Mesenchymal stem cell (in vitro differentiated cells and primary cell): ENCODE data around the gene PTGR3.
A peak's percentile ranks its signal among the peaks of the same experiment; 100 is the strongest.

ENCODE experiments used
- DNase-seq: peaks from one replicate; pipeline ENCODE4 v3.0.0-alpha.2; 2013
- H2AFZ ChIP-seq: one replicate; pipeline ENCODE4 v1.6.1; 2013; ENCODE audit warnings: low read depth, mild to moderate bottlenecking, control low read depth, inconsistent platforms, low read length, moderate library complexity
- H2AK5ac ChIP-seq: 2 replicates; pipeline ENCODE4 v1.6.1; 2013; ENCODE audit warnings: low read length, moderate library complexity, mild to moderate bottlenecking, inconsistent platforms; ENCODE audit not compliant: severe bottlenecking
- H2BK120ac ChIP-seq: one replicate; pipeline ENCODE4 v1.6.1; 2013; ENCODE audit warnings: low read depth, mild to moderate bottlenecking, inconsistent platforms, low read length, moderate library complexity
- H2BK12ac ChIP-seq, 2 experiments: one replicate each; pipeline ENCODE4 v1.6.1; 2013; ENCODE audit warnings: inconsistent platforms in 2 of 2, low read length in 2 of 2, mild to moderate bottlenecking in 2 of 2, moderate library complexity in 2 of 2, control low read depth in 1 of 2
- H2BK15ac ChIP-seq: one replicate; pipeline ENCODE4 v1.6.1; 2013; ENCODE audit warnings: mild to moderate bottlenecking, low read depth, inconsistent platforms; ENCODE audit not compliant: poor library complexity, severe bottlenecking
- H2BK5ac ChIP-seq: 2 replicates; pipeline ENCODE4 v1.6.1; 2013; ENCODE audit warnings: low read depth, mild to moderate bottlenecking, low read length, control low read depth, inconsistent platforms; ENCODE audit not compliant: poor library complexity, severe bottlenecking
- H3K14ac ChIP-seq, 2 experiments: one replicate each; pipeline ENCODE4 v1.6.1; 2013; ENCODE audit warnings: inconsistent platforms in 2 of 2, low read length in 2 of 2, control low read depth in 1 of 2, mild to moderate bottlenecking in 1 of 2, moderate library complexity in 1 of 2
- H3K18ac ChIP-seq, 2 experiments: one replicate each; pipeline ENCODE4 v1.6.1; 2013; ENCODE audit warnings: inconsistent platforms in 2 of 2, low read length in 2 of 2, control low read depth in 1 of 2, low read depth in 1 of 2, mild to moderate bottlenecking in 1 of 2
- H3K23ac ChIP-seq, 2 experiments: one replicate each; pipeline ENCODE4 v1.6.1; 2013; ENCODE audit warnings: inconsistent platforms in 2 of 2, low read length in 2 of 2, mild to moderate bottlenecking in 2 of 2, moderate library complexity in 2 of 2, control low read depth in 1 of 2
- H3K27ac ChIP-seq: 2 replicates; pipeline ENCODE4 v1.5.1; 2013; ENCODE audit warnings: mild to moderate bottlenecking, moderate library complexity, low read length, control low read depth, inconsistent platforms; ENCODE audit not compliant: poor library complexity, severe bottlenecking
- H3K27me3 ChIP-seq, 2 experiments: 2 replicates each; pipeline versions ENCODE4 v1.6.1 to v1.7.0; 2013; ENCODE audit warnings: low read length in 2 of 2, mild to moderate bottlenecking in 2 of 2, moderate library complexity in 2 of 2, control low read depth in 1 of 2, inconsistent platforms in 1 of 2; ENCODE audit not compliant: control insufficient read depth in 1 of 2, insufficient read depth in 1 of 2
- H3K36me3 ChIP-seq, 2 experiments: 2 replicates each; pipeline versions ENCODE4 v1.6.1 to v1.7.0; 2013; ENCODE audit warnings: low read length in 2 of 2, control low read depth in 1 of 2, inconsistent platforms in 1 of 2, low read depth in 1 of 2, mild to moderate bottlenecking in 1 of 2; ENCODE audit not compliant: insufficient read depth in 2 of 2, control insufficient read depth in 1 of 2
- H3K4ac ChIP-seq, 2 experiments: one replicate each; pipeline ENCODE4 v1.6.1; 2013; ENCODE audit warnings: inconsistent platforms in 2 of 2, low read length in 2 of 2, mild to moderate bottlenecking in 2 of 2, moderate library complexity in 2 of 2, control low read depth in 1 of 2, low read depth in 1 of 2
- H3K4me1 ChIP-seq: 2 replicates; pipeline ENCODE4 v1.6.1; 2013; ENCODE audit warnings: low read depth, low read length, control low read depth; ENCODE audit not compliant: control insufficient read depth, insufficient read depth
- H3K4me2 ChIP-seq: 2 replicates; pipeline ENCODE4 v1.6.1; 2013; ENCODE audit warnings: low read length, mild to moderate bottlenecking, inconsistent platforms; ENCODE audit not compliant: poor library complexity, severe bottlenecking
- H3K4me3 ChIP-seq, 2 experiments: 2 replicates each; pipeline versions ENCODE4 v1.5.1 to v1.7.0; 2013; ENCODE audit warnings: low read length in 2 of 2, mild to moderate bottlenecking in 2 of 2, control low read depth in 1 of 2, low read depth in 1 of 2; ENCODE audit not compliant: insufficient read depth in 1 of 2
- H3K79me1 ChIP-seq: replicated peaks from 2 replicates; pipeline ENCODE4 v1.6.1; 2013; ENCODE audit warnings: mild to moderate bottlenecking, control low read depth, low read length, inconsistent platforms; ENCODE audit not compliant: poor library complexity, severe bottlenecking
- H3K9ac ChIP-seq: 2 replicates; pipeline ENCODE4 v1.7.0; 2013; ENCODE audit warnings: mild to moderate bottlenecking, low read length, moderate library complexity
- H3K9me3 ChIP-seq: 2 replicates; pipeline ENCODE4 v1.7.0; 2013; ENCODE audit warnings: mild to moderate bottlenecking, low read length; ENCODE audit not compliant: control insufficient read depth
- H4K8ac ChIP-seq: one replicate; pipeline ENCODE4 v1.6.1; 2013; ENCODE audit warnings: inconsistent platforms, mild to moderate bottlenecking, low read length, moderate library complexity
- H4K91ac ChIP-seq: one replicate; pipeline ENCODE4 v1.6.1; 2013; ENCODE audit warnings: mild to moderate bottlenecking, low read length, inconsistent platforms
- WGBS: methylation state at CpG from one replicate; pipeline ENCODE4 v1.1.7; 2013; ENCODE audit warnings: mixed read lengths; 5-methylcytosine and 5-hydroxymethylcytosine counted together

Gene PTGR3

DNA sequence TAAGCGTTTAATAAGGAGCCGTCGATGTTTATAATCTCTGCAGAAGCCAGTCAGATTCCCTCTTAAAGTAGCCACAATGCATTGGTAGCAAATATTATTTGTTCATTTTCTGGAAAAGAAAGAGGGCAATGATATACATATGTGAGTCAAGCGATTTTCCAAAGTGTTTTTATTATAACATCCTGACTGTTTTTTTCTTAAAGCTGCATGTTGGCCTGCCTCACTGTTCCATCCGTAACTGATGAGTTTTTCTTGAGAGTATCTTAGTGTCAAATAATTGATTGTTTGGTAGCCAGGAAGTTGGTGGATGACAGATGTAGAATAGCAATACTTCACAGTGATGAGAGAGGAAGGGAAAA is 5.4 kb upstream of the PTGR3 start:
- Histone ChIP-seq H3K23ac (no peak overlapping the region), H3K9me3 (no peaks in the 10 kb centered on the region), H4K8ac (no peak overlapping the region), H2AFZ (no peak overlapping the region), H3K27ac (no peak overlapping the region), H3K36me3 (no peaks in the 10 kb centered on the region), H3K27me3 (no peaks in the 10 kb centered on the region), H4K91ac (no peak overlapping the region), H3K4ac (no peak overlapping the region), H2BK12ac (no peak overlapping the region), H3K79me1 (peaks cover 11% of the 10 kb centered on the region), H2BK5ac (no peak overlapping the region), H2BK15ac (no peak overlapping the region), H2AK5ac (no peak overlapping the region), H3K4me3 (peak overlapping the region in 1 of 2 experiments; percentile 4), H3K18ac (no peak overlapping the region), H3K4me1 (peaks cover 3% of the 10 kb centered on the region), H3K4me2 (no peak overlapping the region), H2BK120ac (no peak overlapping the region), H3K14ac (no peak overlapping the region), H3K9ac (no peak overlapping the region)
- WGBS: 98% methylated on average over 5 of the region's 5 CpGs
- no peak for DNase-seq

DNA sequence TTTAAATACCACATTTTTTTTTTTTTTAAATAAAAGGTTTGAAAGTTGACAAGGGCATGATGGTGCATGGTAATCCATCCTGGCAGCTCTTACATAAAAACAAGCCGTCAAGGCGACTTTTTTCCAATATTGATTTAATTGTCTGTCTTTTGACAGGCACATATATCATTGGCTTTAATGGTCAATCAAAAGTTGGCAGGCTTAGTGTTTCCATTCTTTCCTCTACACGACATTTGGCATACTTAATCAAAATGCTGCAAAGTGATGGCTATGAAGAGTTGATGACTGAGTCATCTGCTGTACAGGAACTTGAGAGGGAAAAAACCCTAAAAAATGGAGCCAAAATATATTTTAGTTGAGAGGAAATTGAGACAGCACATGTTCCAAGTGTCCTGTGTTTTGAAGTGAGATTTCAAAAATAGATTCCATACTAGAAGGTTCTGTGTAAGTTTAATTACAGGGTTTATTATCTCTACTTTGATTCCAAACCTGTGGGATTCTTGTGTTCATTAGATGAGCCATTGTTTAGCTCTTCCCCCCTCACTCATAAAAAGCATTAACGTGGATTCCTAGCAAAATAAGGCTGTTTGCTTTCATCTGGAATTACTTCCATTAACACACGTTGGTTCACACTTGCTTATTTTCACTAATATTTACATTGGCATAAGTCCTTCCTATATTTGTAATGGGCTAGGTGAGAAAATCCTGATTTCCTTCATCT is 4.8 kb upstream of the PTGR3 start:
- Histone ChIP-seq H2AK5ac (no peak overlapping the region), H3K4me2 (no peak overlapping the region), H4K8ac (no peak overlapping the region), H2BK120ac (no peak overlapping the region), H2BK12ac (no peak overlapping the region), H3K23ac (no peak overlapping the region), H2BK15ac (no peak overlapping the region), H3K14ac (no peak overlapping the region), H4K91ac (no peak overlapping the region), H3K27me3 (no peaks in the 10 kb centered on the region), H3K79me1 (peaks cover 11% of the 10 kb centered on the region), H3K4me1 (peaks cover 3% of the 10 kb centered on the region), H3K36me3 (no peaks in the 10 kb centered on the region), H2AFZ (no peak overlapping the region), H3K18ac (no peak overlapping the region), H3K4me3 (peak overlapping the region in 1 of 2 experiments; percentile 78), H3K4ac (no peak overlapping the region), H2BK5ac (no peak overlapping the region), H3K27ac (no peak overlapping the region), H3K9me3 (no peaks in the 10 kb centered on the region), H3K9ac (no peak overlapping the region)
- WGBS: 84% methylated on average over 4 of the region's 5 CpGs
- no peak for DNase-seq

DNA sequence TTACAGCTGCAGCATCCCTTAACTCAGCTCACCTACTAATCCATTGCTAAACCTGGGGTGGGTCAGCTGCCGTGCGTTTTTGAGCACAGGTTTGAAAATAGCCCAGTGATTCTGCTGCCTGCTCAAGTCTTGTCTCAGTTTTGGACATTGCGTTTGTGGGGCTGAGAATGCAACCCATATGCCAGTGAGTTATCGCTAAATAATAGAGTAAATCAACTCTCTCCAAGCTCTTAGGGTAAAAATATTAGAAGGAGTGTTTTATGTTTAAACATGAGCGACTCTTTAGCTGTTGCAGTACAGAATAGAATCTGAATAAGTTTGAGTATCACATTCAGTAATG is 3.8 kb upstream of the PTGR3 start:
- Histone ChIP-seq H2AK5ac (no peak overlapping the region), H2BK5ac (no peak overlapping the region), H3K79me1 (peaks cover 13% of the 10 kb centered on the region), H3K18ac (no peak overlapping the region), H3K9me3 (no peaks in the 10 kb centered on the region), H2BK120ac (no peak overlapping the region), H3K23ac (no peak overlapping the region), H3K14ac (no peak overlapping the region), H2BK12ac (no peak overlapping the region), H2AFZ (no peak overlapping the region), H3K4me2 (peak overlapping the region; percentile 97), H4K8ac (no peak overlapping the region), H2BK15ac (no peak overlapping the region), H3K9ac (peak overlapping the region; percentile 55), H3K27ac (no peak overlapping the region), H3K4ac (no peak overlapping the region), H3K27me3 (peaks cover 0 to 7% of the 10 kb centered on the region in 2 experiments), H3K4me1 (peaks cover 12% of the 10 kb centered on the region), H4K91ac (no peak overlapping the region), H3K4me3 (peak overlapping the region in 1 of 2 experiments; percentile 78), H3K36me3 (no peaks in the 10 kb centered on the region)
- 61% methylated on average over 4 of the region's 5 CpGs for WGBS
- no peak for DNase-seq

DNA sequence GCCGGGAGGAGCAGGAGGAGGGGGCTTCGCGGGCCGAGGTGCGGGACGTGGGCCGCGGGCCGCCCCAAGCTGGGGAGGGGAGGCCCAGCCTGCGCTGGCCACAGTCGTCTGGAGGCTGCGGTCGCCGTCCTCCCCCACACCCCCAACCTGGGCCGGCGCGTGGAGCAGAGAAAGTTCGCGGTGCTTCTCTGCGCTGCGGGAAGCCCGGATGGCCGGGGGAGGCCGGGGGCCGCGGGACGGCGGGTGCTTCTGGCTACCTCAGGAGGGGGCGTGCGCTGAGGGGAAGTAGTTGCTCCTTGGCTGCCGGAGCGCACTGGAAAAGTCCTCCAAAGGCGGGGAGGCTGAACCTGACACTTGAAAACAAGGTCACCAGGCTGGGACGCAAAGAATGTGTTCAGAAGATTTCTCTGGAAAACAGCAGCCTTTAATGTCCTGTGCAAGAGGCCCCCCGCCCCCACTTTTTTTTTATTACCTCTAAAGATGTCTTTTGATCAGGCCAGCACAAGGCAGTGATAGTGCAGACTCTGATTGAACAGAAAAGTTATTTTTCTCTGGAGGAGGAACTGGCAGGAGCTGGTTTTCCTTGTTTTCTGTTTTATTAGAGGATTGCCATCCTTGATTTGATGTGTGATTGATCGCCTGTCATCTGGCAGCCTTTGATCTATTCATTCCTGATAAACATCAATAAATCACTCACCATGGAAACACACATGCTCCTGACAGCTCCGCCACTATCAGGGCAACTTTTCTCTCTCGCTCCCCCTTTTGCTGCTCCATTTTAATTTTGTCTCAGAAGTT is 3.2 kb upstream of the PTGR3 start:
- Histone ChIP-seq H3K4me3 (peak overlapping the region; percentile 78 to 82), H4K91ac (peak overlapping the region; percentile 71), H3K23ac (peak overlapping the region in 1 of 2 experiments; percentile 40), H2BK15ac (no peak overlapping the region), H3K9me3 (no peaks in the 10 kb centered on the region), H3K9ac (peak overlapping the region; percentile 55), H2BK120ac (peak overlapping the region; percentile 11), H3K27ac (no peak overlapping the region), H3K14ac (peak overlapping the region in 1 of 2 experiments; percentile 73), H3K4me2 (peak overlapping the region; percentile 97), H2AK5ac (no peak overlapping the region), H3K36me3 (no peaks in the 10 kb centered on the region), H2AFZ (peak overlapping the region; percentile 46), H3K18ac (peak overlapping the region; percentile 71), H3K79me1 (peaks cover 13% of the 10 kb centered on the region), H3K4me1 (peaks cover 14% of the 10 kb centered on the region), H2BK5ac (no peak overlapping the region), H3K4ac (no peak overlapping the region), H2BK12ac (peak overlapping the region in 1 of 2 experiments; percentile 59), H4K8ac (peak overlapping the region; percentile 48), H3K27me3 (peaks cover 0 to 12% of the 10 kb centered on the region in 2 experiments)
- 7% methylated on average over 29 of the region's 38 CpGs for WGBS
- peak; percentile 39 for DNase-seq
